Measurements from ENCODE around the gene MON2. TPM values are rescaled to one million over a fixed set of nuclear protein-coding genes. Genes with fewer than 3 reads are reported as not detected.

MON2 gene
- total and polyA plus RNA-seq, 2 of the 8 experiments (the other 6 are each of a cell fraction or from before 2014, with no cell fraction given) = 3.8 to 21.8 TPM

DNA sequence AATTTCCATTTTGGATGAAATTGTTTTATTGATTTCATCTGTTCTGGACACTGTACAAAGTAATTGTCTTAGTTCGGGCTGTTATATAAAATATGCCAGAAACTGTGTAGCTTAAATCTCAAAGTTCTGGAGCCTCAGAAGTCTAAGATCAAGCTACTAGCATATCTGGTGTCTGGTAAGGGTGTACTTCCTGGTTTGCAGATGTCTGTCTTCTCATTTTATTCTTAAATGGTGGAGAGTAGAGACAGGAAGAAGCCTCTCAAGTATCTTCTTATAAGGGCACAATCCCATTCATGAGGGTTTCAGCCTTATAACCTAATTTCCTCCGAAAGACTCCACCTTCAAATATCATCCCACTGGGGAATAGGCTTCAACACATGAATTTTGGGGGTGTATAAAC, 51.3 kb downstream of the MON2 start:
- ChIA-PET CTCF (ENCODE audit: partially characterized antibody) (interaction anchor here (1.1 kb wide), 1 partner anchor 282 kb away, joined by 3 read pairs; no protein-coding TSS in a partner anchor), POLR2A (ENCODE audit: partially characterized antibody) (no interaction called here)
- Histone ChIP-seq H3K4me3 (ENCODE audit: extremely low read depth in 1 of 4, insufficient read depth in 2 of 4, low read depth in 3 of 4, low read length in 4 of 4) (no peak overlapping the region), H3K18ac (ENCODE audit: extremely low read depth, low read length) (no peak overlapping the region), H2BK12ac (ENCODE audit: low read depth, low read length) (no peak overlapping the region), H2AFZ (ENCODE audit: low read length) (no peak overlapping the region), H3K9ac (replicated peaks in 1 of 4; ENCODE audit: extremely low read depth in 1 of 4, low read depth in 3 of 4, low read length in 3 of 4) (no peak overlapping the region), H4K20me1 (replicated peaks in 1 of 2; ENCODE audit: control insufficient read depth in 1 of 2, insufficient read depth in 2 of 2, low read length in 2 of 2) (no peaks in the 10 kb centered on the region), H4K5ac (ENCODE audit: insufficient read length, low read depth, low read length) (no peak overlapping the region), H3K14ac (ENCODE audit: insufficient read length) (no peak overlapping the region), H3K56ac (replicated peaks; ENCODE audit: insufficient read length, low read depth, low read length) (no peak overlapping the region), H4K91ac (replicated peaks; ENCODE audit: insufficient read length, low read length) (no peak overlapping the region), H3K27ac (ENCODE audit: low read depth, low read length) (no peak overlapping the region), H3K4me2 (ENCODE audit: insufficient read depth in 1 of 2, low read depth in 2 of 2, low read length in 2 of 2) (no peak overlapping the region), H3K23ac (ENCODE audit: insufficient read length) (no peak overlapping the region), H2BK120ac (replicated peaks; ENCODE audit: low read depth, low read length) (no peak overlapping the region), H3K79me1 (ENCODE audit: low read depth, low read length) (no peaks in the 10 kb centered on the region), H2AK5ac (ENCODE audit: low read depth, low read length) (no peak overlapping the region), H3K23me2 (ENCODE audit: low read depth, low read length) (no peaks in the 10 kb centered on the region), H3K36me3 (ENCODE audit: control insufficient read depth in 2 of 4, insufficient read depth in 4 of 4, low read length in 3 of 4) (peaks cover 0 to 3% (median 0%) of the 10 kb centered on the region in 4 experiments; a peak in 2 of 8 replicates), H3K27me3 (replicated peaks in 1 of 4; ENCODE audit: control insufficient read depth in 3 of 4, extremely low read depth in 1 of 4, insufficient read depth in 3 of 4, low read length in 3 of 4) (no peaks in the 10 kb centered on the region), H3K79me2 (ENCODE audit: control insufficient read depth in 1 of 2, insufficient read depth in 2 of 2, low read length in 2 of 2) (no peaks in the 10 kb centered on the region), H3K9me3 (ENCODE audit: insufficient read depth in 2 of 2, low read depth in 1 of 2, low read length in 1 of 2) (peaks cover 6 to 15% of the 10 kb centered on the region in 2 experiments; a peak in 3 of 4 replicates), H2BK15ac (ENCODE audit: low read length) (no peak overlapping the region), H3K4me1 (replicated peaks in 1 of 4; ENCODE audit: control insufficient read depth in 3 of 4, insufficient read depth in 4 of 4, low read length in 3 of 4) (no peaks in the 10 kb centered on the region), H4K8ac (ENCODE audit: extremely low read depth, insufficient read depth, low read length) (no peak overlapping the region), H3K4ac (replicated peaks; ENCODE audit: insufficient read length, low read depth, low read length) (no peak overlapping the region), H2BK20ac (ENCODE audit: low read length) (no peak overlapping the region), H2BK5ac (ENCODE audit: low read depth, low read length) (no peak overlapping the region)
- WGBS, 2 experiments (ENCODE audit: extremely low coverage in 1 of 2, insufficient coverage in 1 of 2, insufficient read length in 1 of 2, insufficient replicate concordance in 2 of 2, low coverage in 1 of 2, low lambda C conversion rate in 2 of 2, missing lambda C conversion rate in 1 of 2) = 93% methylated on average over 2 of the region's 2 CpGs; no CpG with 5 or more reads in 1 of the 2 experiments
- TF ChIP-seq KDM1A (IDR thresholded peaks at IDR 0.05; ENCODE audit: borderline replicate concordance, low read length) (no peak), KDM4A (IDR thresholded peaks at IDR 0.05; ENCODE audit: low read depth, low read length, severe bottlenecking) (no peak), SIRT6 (IDR thresholded peaks at IDR 0.05; ENCODE audit: low read length) (no peak), KDM5A (IDR thresholded peaks at IDR 0.05; ENCODE audit: low read length) (no peak), SP2 (IDR thresholded peaks at IDR 0.05; ENCODE audit: low read length) (no peak), SIX5 (IDR thresholded peaks at IDR 0.05; ENCODE audit: low read depth, low read length) (no peak), YY1 (IDR thresholded peaks at IDR 0.05; ENCODE audit: low read depth, low read length) (no peak), TAF7 (optimal IDR thresholded peaks at IDR 0.05; ENCODE audit: borderline replicate concordance, low read depth, low read length) (no peak), TEAD4 (IDR thresholded peaks at IDR 0.05; ENCODE audit: low read depth, low read length) (no peak), CBX5 (IDR thresholded peaks at IDR 0.05; ENCODE audit: low read depth, low read length) (no peak), SRF (IDR thresholded peaks at IDR 0.05; ENCODE audit: low read depth, low read length) (no peak), SUZ12 (IDR thresholded peaks at IDR 0.05; ENCODE audit: low read length) (no peak)
- TF ChIP-seq, protein P1, sequence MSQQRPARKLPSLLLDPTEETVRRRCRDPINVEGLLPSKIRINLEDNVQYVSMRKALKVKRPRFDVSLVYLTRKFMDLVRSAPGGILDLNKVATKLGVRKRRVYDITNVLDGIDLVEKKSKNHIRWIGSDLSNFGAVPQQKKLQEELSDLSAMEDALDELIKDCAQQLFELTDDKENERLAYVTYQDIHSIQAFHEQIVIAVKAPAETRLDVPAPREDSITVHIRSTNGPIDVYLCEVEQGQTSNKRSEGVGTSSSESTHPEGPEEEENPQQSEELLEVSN (IDR thresholded peaks at IDR 0.05) = no peak
- no peak for DNase-seq (ENCODE audit: low read depth in 1 of 2, low spot score in 2 of 2)
- no peak for FAIRE-seq
